Measurements from ENCODE around the gene ASCC1.

GRCh38 chr10:72068901-72069446 lies 147.1 kb downstream of the ASCC1 start:
- no peak for TF ChIP-seq CTCF (IDR thresholded peaks at IDR 0.05)
- TF ChIP-seq POLR2A (IDR thresholded peaks at IDR 0.05) = no peak
